Naive B cell (primary cell): ENCODE measurements around the gene KLHL41. TPM values are rescaled to one million over a fixed set of nuclear protein-coding genes. Genes with fewer than 3 reads are reported as not detected.

Experiments
- ATAC-seq, 2 donors: fragments of 150-1000 bp; cut with Tn5 transposase; 2 replicates each; pipeline ENCODE4 v1.10.0; 2021; ENCODE audit warnings: low read depth in 2 of 2, mild to moderate bottlenecking in 2 of 2, moderate library complexity in 2 of 2
- DNase-seq: peaks from one replicate; pipeline ENCODE4 v3.0.0; 2022
- H3K27ac Mint-ChIP-seq, 6 donors: one replicate each; pipeline ENCODE4 v1.8.0; 2020 to 2022; ENCODE audit warnings: mild to moderate bottlenecking in 6 of 6, mixed read lengths in 6 of 6, moderate library complexity in 5 of 6, inconsistent platforms in 2 of 6
- H3K27me3 Mint-ChIP-seq, 3 donors: one replicate each; pipeline ENCODE4 v1.8.0; 2021 to 2022; ENCODE audit warnings: mixed read lengths in 3 of 3, mild to moderate bottlenecking in 1 of 3
- H3K36me3 Mint-ChIP-seq, 2 donors: one replicate each; pipeline ENCODE4 v1.8.0; 2020 to 2022; ENCODE audit warnings: mixed read lengths in 2 of 2, inconsistent platforms in 1 of 2, mild to moderate bottlenecking in 1 of 2
- H3K4me1 Mint-ChIP-seq, 3 donors: one replicate each; pipeline ENCODE4 v1.8.0; 2020 to 2022; ENCODE audit warnings: mixed read lengths in 3 of 3, inconsistent platforms in 1 of 3, mild to moderate bottlenecking in 1 of 3, moderate library complexity in 1 of 3
- H3K4me3 Mint-ChIP-seq, 8 donors: one replicate each; pipeline ENCODE4 v1.8.0; 2020 to 2022; ENCODE audit warnings: mild to moderate bottlenecking in 8 of 8, mixed read lengths in 8 of 8, moderate library complexity in 8 of 8, inconsistent platforms in 2 of 8
- H3K9me3 Mint-ChIP-seq, 7 donors: one replicate each; pipeline ENCODE4 v1.8.0; 2020 to 2022; ENCODE audit warnings: mixed read lengths in 7 of 7, mild to moderate bottlenecking in 5 of 7, inconsistent platforms in 2 of 7, moderate library complexity in 1 of 7
- polyA plus RNA-seq, 6 donors: library from polyadenylated mRNA; unstranded; fragments of 300-500 nt; fragmentation: Illumina TruSeq; gene quantifications; one replicate each; pipeline ENCODE4 v1.2.3, GENCODE V29; 2021; ENCODE audit warnings: low read depth in 6 of 6

The KLHL41 gene
- polyA plus RNA-seq = not detected

- DNase-seq (no peak), ATAC-seq (no peak)
- Mint-ChIP-seq H3K4me3 (no peak within 1 kb of the TSS), H3K27me3 (no peaks in the 10 kb centered on the region), H3K4me1 (no peaks in the 10 kb centered on the region), H3K9me3 (no peaks in the 10 kb centered on the region), H3K27ac (no peak within 1 kb of the TSS), H3K36me3 (no peaks in the 10 kb centered on the region)
Observed at GRCh38 chr2:169509298-169509885, at the start of gene KLHL41. TSS of gene KLHL41 (plus strand) at chr2:169509702. CDS start at chr2:169509779, 77 bp downstream.

- no peak overlapping the region for H3K4me3 Mint-ChIP-seq
- ATAC-seq = no peak
- no peaks in the 10 kb centered on the region for H3K36me3 Mint-ChIP-seq
- H3K27me3 Mint-ChIP-seq = peaks cover 0 to under 1% (median 0%) of the 10 kb centered on the region in 3 donors
- no peaks in the 10 kb centered on the region for H3K4me1 Mint-ChIP-seq
- no peak for DNase-seq
- H3K9me3 Mint-ChIP-seq = peaks cover 0 to 5% (median 2%) of the 10 kb centered on the region in 7 donors
- no peak overlapping the region for H3K27ac Mint-ChIP-seq
Observed at GRCh38 chr2:169461143-169461542, 48.4 kb upstream of the KLHL41 start.

- H3K27me3 Mint-ChIP-seq = no peaks in the 10 kb centered on the region
- no peak overlapping the region for H3K27ac Mint-ChIP-seq
- H3K9me3 Mint-ChIP-seq = peaks cover 0 to 3% (median 0%) of the 10 kb centered on the region in 7 donors
- H3K36me3 Mint-ChIP-seq = no peaks in the 10 kb centered on the region
- H3K4me1 Mint-ChIP-seq = no peaks in the 10 kb centered on the region
- H3K4me3 Mint-ChIP-seq = no peak overlapping the region
- no peak for ATAC-seq
- no peak for DNase-seq
Observed at GRCh38 chr2:169462896-169463695, 46.4 kb upstream of the KLHL41 start.

- no peaks in the 10 kb centered on the region for H3K27me3 Mint-ChIP-seq
- H3K36me3 Mint-ChIP-seq = no peaks in the 10 kb centered on the region
- H3K4me1 Mint-ChIP-seq = no peaks in the 10 kb centered on the region
- ATAC-seq (no peak), DNase-seq (no peak)
- H3K27ac Mint-ChIP-seq = no peak overlapping the region
- no peaks in the 10 kb centered on the region for H3K9me3 Mint-ChIP-seq
- no peak overlapping the region for H3K4me3 Mint-ChIP-seq
Observed at GRCh38 chr2:169464466-169464865, 45.0 kb upstream of the KLHL41 start.

- no peaks in the 10 kb centered on the region for H3K4me1 Mint-ChIP-seq
- no peaks in the 10 kb centered on the region for H3K36me3 Mint-ChIP-seq
- H3K9me3 Mint-ChIP-seq = no peaks in the 10 kb centered on the region
- ATAC-seq (no peak), DNase-seq (peak; percentile 2)
- peak overlapping the region in 1 of 6 donors; percentile 74 for H3K27ac Mint-ChIP-seq
- no peak overlapping the region for H3K4me3 Mint-ChIP-seq
- H3K27me3 Mint-ChIP-seq = no peaks in the 10 kb centered on the region
Observed at GRCh38 chr2:169464882-169465281, 44.6 kb upstream of the KLHL41 start.

GRCh38 chr2:169468841-169469240 lies 40.7 kb upstream of the KLHL41 start:
- Mint-ChIP-seq H3K4me3 (no peak overlapping the region), H3K27ac (no peak overlapping the region), H3K4me1 (no peaks in the 10 kb centered on the region), H3K9me3 (no peaks in the 10 kb centered on the region), H3K27me3 (no peaks in the 10 kb centered on the region), H3K36me3 (no peaks in the 10 kb centered on the region)
- peak; percentile 2 for DNase-seq
- no peak for ATAC-seq

- Mint-ChIP-seq H3K27me3 (no peaks in the 10 kb centered on the region), H3K9me3 (no peaks in the 10 kb centered on the region), H3K4me1 (no peaks in the 10 kb centered on the region), H3K27ac (peak overlapping the region in 1 of 6 donors; percentile 3), H3K36me3 (no peaks in the 10 kb centered on the region), H3K4me3 (no peak overlapping the region)
- DNase-seq (no peak), ATAC-seq (no peak)
Observed at GRCh38 chr2:169469952-169470572, 39.4 kb upstream of the KLHL41 start.

GRCh38 chr2:169472249-169472648 lies 37.3 kb upstream of the KLHL41 start:
- no peaks in the 10 kb centered on the region for H3K36me3 Mint-ChIP-seq
- H3K4me3 Mint-ChIP-seq = no peak overlapping the region
- H3K27me3 Mint-ChIP-seq = no peaks in the 10 kb centered on the region
- ATAC-seq = no peak
- H3K27ac Mint-ChIP-seq = no peak overlapping the region
- H3K4me1 Mint-ChIP-seq = no peaks in the 10 kb centered on the region
- no peak for DNase-seq
- no peaks in the 10 kb centered on the region for H3K9me3 Mint-ChIP-seq

GRCh38 chr2:169476459-169476858 lies 33.0 kb upstream of the KLHL41 start:
- no peak for DNase-seq
- Mint-ChIP-seq H3K4me1 (peaks cover 8 to 17% (median 11%) of the 10 kb centered on the region in 3 donors), H3K9me3 (peaks cover 0 to 2% (median 0%) of the 10 kb centered on the region in 7 donors), H3K27me3 (peaks cover 0 to 6% (median 0%) of the 10 kb centered on the region in 3 donors), H3K27ac (peak overlapping the region in 1 of 6 donors; percentile 5), H3K4me3 (peak overlapping the region in 1 of 8 donors; percentile 41), H3K36me3 (no peaks in the 10 kb centered on the region)
- no peak for ATAC-seq

GRCh38 chr2:169478339-169478738 lies 31.2 kb upstream of the KLHL41 start:
- peak overlapping the region; percentile 48 to 95 (median 90) for H3K4me3 Mint-ChIP-seq
- H3K36me3 Mint-ChIP-seq = no peaks in the 10 kb centered on the region
- H3K27ac Mint-ChIP-seq = no peak overlapping the region
- ATAC-seq (no peak), DNase-seq (no peak)
- peaks cover 0 to 6% (median 0%) of the 10 kb centered on the region in 3 donors for H3K27me3 Mint-ChIP-seq
- H3K4me1 Mint-ChIP-seq = peaks cover 8 to 17% (median 11%) of the 10 kb centered on the region in 3 donors
- peaks cover 0 to 2% (median 0%) of the 10 kb centered on the region in 7 donors for H3K9me3 Mint-ChIP-seq

GRCh38 chr2:169478745-169479256 lies 30.7 kb upstream of the KLHL41 start:
- no peaks in the 10 kb centered on the region for H3K36me3 Mint-ChIP-seq
- ATAC-seq = no peak
- H3K4me3 Mint-ChIP-seq = peak overlapping the region; percentile 85 to 95 (median 90)
- peaks cover 0 to 2% (median 0%) of the 10 kb centered on the region in 7 donors for H3K9me3 Mint-ChIP-seq
- H3K27ac Mint-ChIP-seq = peak overlapping the region in 1 of 6 donors; percentile 58
- peaks cover 0 to 6% (median 0%) of the 10 kb centered on the region in 3 donors for H3K27me3 Mint-ChIP-seq
- peaks cover 8 to 17% (median 11%) of the 10 kb centered on the region in 3 donors for H3K4me1 Mint-ChIP-seq
- DNase-seq = no peak

GRCh38 chr2:169479257-169480078 lies 30.0 kb upstream of the KLHL41 start, which contains the start of gene BBS5:
TSS of gene BBS5 (plus strand) at chr2:169479494. CDS start at chr2:169479554, 60 bp downstream.
- peaks cover 0 to 2% (median 0%) of the 10 kb centered on the region in 7 donors for H3K9me3 Mint-ChIP-seq
- peak; percentile 89 to 92 for ATAC-seq
- H3K27ac Mint-ChIP-seq = peak within 1 kb of the TSS in 4 of 6 donors; percentile 30 to 83 (median 62)
- no peaks in the 10 kb centered on the region for H3K36me3 Mint-ChIP-seq
- peak; percentile 36 for DNase-seq
- H3K4me3 Mint-ChIP-seq = peak within 1 kb of the TSS; percentile 85 to 95 (median 90)
- H3K4me1 Mint-ChIP-seq = peaks cover 8 to 17% (median 11%) of the 10 kb centered on the region in 3 donors
- H3K27me3 Mint-ChIP-seq = peaks cover 0 to 6% (median 0%) of the 10 kb centered on the region in 3 donors
